Fibroblast of the conjunctiva (primary cell): ENCODE data around the gene MBLAC2.
A peak's percentile ranks its signal among the peaks of the same experiment; 100 is the strongest.

Experiments
- DNase-seq: peaks from one replicate; pipeline ENCODE4 v3.0.0-alpha.2; 2010; ENCODE audit warnings: low read depth

MBLAC2 gene

GRCh38 chr5:90474235-90475107 lies at the start of gene MBLAC2, which contains the start of gene POLR3G:
Gene MBLAC2, minus strand, starts transcription at chr5:90474771. Its CDS starts 479 bp downstream, at chr5:90474292.
Gene POLR3G, plus strand, starts transcription at chr5:90474864. Its CDS starts 10,704 bp downstream, at chr5:90485568.
- peak; percentile 82 for DNase-seq

GRCh38 chr5:90519081-90519480 lies 44.5 kb upstream of the MBLAC2 start:
- DNase-seq: no peak

GRCh38 chr5:90518661-90519060 lies 44.1 kb upstream of the MBLAC2 start:
- DNase-seq: no peak

GRCh38 chr5:90514520-90514919 lies 39.9 kb upstream of the MBLAC2 start:
- DNase-seq: no peak

- no peak for DNase-seq
Measured at GRCh38 chr5:90510438-90510837, 35.9 kb upstream of the MBLAC2 start.

GRCh38 chr5:90506221-90506620 lies 31.6 kb upstream of the MBLAC2 start:
- DNase-seq: no peak

GRCh38 chr5:90504743-90505142 lies 30.2 kb upstream of the MBLAC2 start:
- DNase-seq: no peak

GRCh38 chr5:90503596-90503995 lies 29.0 kb upstream of the MBLAC2 start:
- no peak for DNase-seq

GRCh38 chr5:90495146-90495545 lies 20.6 kb upstream of the MBLAC2 start:
- no peak for DNase-seq

GRCh38 chr5:90494043-90494442 lies 19.5 kb upstream of the MBLAC2 start:
- DNase-seq: no peak

- no peak for DNase-seq
Measured at GRCh38 chr5:90488791-90489190, 14.2 kb upstream of the MBLAC2 start.

GRCh38 chr5:90484540-90484939 lies 10.0 kb upstream of the MBLAC2 start:
- no peak for DNase-seq

- DNase-seq: no peak
Measured at GRCh38 chr5:90483206-90483605, 8.6 kb upstream of the MBLAC2 start.

- DNase-seq: no peak
Measured at GRCh38 chr5:90480699-90481098, 6.1 kb upstream of the MBLAC2 start.

- DNase-seq: no peak
Measured at GRCh38 chr5:90479611-90480385, 5.2 kb upstream of the MBLAC2 start.

- no peak for DNase-seq
Measured at GRCh38 chr5:90477621-90478215, 3.1 kb upstream of the MBLAC2 start.

- DNase-seq: no peak
Measured at GRCh38 chr5:90477073-90477472, 2.5 kb upstream of the MBLAC2 start.

GRCh38 chr5:90476391-90476790 lies 1.8 kb upstream of the MBLAC2 start:
- DNase-seq: no peak

- DNase-seq: no peak
Measured at GRCh38 chr5:90475436-90475980, 937 bp upstream of the MBLAC2 start.

GRCh38 chr5:90473396-90474234 lies 956 bp downstream of the MBLAC2 start:
- peak; percentile 4 for DNase-seq

- no peak for DNase-seq
Measured at GRCh38 chr5:90472783-90473395, 1.7 kb downstream of the MBLAC2 start.
